DND-41 (cell line): ENCODE measurements around the gene ABHD3.

ENCODE experiments used
- ATAC-seq: fragments of 200-7000 bp; cut with Tn5 transposase; 3 replicates; pipeline ENCODE4 v1.9.1; 2021; ENCODE audit warnings: low read depth; ENCODE audit not compliant: insufficient read depth
- DNase-seq: peaks from one replicate; pipeline ENCODE4 v3.0.0-alpha.2; 2020
- H2AFZ ChIP-seq: 2 replicates; pipeline ENCODE4 v1.6.0; 2012; ENCODE audit warnings: low read depth, low read length
- H3K27ac ChIP-seq: 2 replicates; pipeline ENCODE4 v1.5.1; 2012; ENCODE audit warnings: low read length, inconsistent platforms
- H3K27me3 ChIP-seq: fragments of 200-600 bp; sonication (generic); 2 replicates; pipeline ENCODE4 v1.6.0; 2012; ENCODE audit warnings: low read length, mild to moderate bottlenecking, inconsistent platforms; ENCODE audit not compliant: insufficient read depth, poor library complexity
- H3K36me3 ChIP-seq: 2 replicates; pipeline ENCODE4 v1.5.1; 2012; ENCODE audit warnings: low read length, inconsistent platforms; ENCODE audit not compliant: insufficient read depth
- H3K4me1 ChIP-seq: 2 replicates; pipeline ENCODE4 v1.5.1; 2012; ENCODE audit warnings: mild to moderate bottlenecking, low read length; ENCODE audit not compliant: insufficient read depth
- H3K4me2 ChIP-seq: 2 replicates; pipeline ENCODE4 v1.6.0; 2012; ENCODE audit warnings: mild to moderate bottlenecking, moderate library complexity, low read length, inconsistent platforms; ENCODE audit not compliant: insufficient read depth
- H3K4me3 ChIP-seq, 2 experiments: fragments of 200-600 bp in 1 of 2; shearing (Covaris generic) in 1 of 2; 2 replicates each; pipeline ENCODE4 v1.5.1; 2012 to 2016; ENCODE audit warnings: inconsistent platforms in 2 of 2, low read length in 2 of 2, mild to moderate bottlenecking in 2 of 2, low read depth in 1 of 2, moderate library complexity in 1 of 2
- H3K79me2 ChIP-seq: 2 replicates; pipeline ENCODE4 v1.6.0; 2012; ENCODE audit warnings: low read length, inconsistent platforms; ENCODE audit not compliant: insufficient read depth
- H3K9ac ChIP-seq: 2 replicates; pipeline ENCODE4 v1.6.0; 2012; ENCODE audit warnings: low read depth, mild to moderate bottlenecking, inconsistent platforms, low read length, moderate library complexity
- H3K9me3 ChIP-seq: 2 replicates; pipeline ENCODE4 v1.5.1; 2012; ENCODE audit warnings: low read length, moderate library complexity, mild to moderate bottlenecking, inconsistent platforms; ENCODE audit not compliant: insufficient read depth, severe bottlenecking
- H4K20me1 ChIP-seq: 2 replicates; pipeline ENCODE4 v1.6.0; 2012; ENCODE audit warnings: low read length; ENCODE audit not compliant: insufficient read depth
- CTCF ChIP-seq: IDR thresholded peaks from 2 replicates; pipeline ENCODE4 v1.5.1; 2012; ENCODE audit warnings: borderline replicate concordance, low read length, moderate library complexity, mild to moderate bottlenecking; ENCODE audit not compliant: poor library complexity, severe bottlenecking; ENCODE audit errors: extremely low read depth
- EZH2 ChIP-seq: IDR thresholded peaks from 3 replicates; pipeline ENCODE4 v1.6.1; 2012; ENCODE audit warnings: borderline replicate concordance, low read depth, mild to moderate bottlenecking, moderate library complexity, low read length, inconsistent platforms; ENCODE audit not compliant: severe bottlenecking

Gene ABHD3

GRCh38 chr18:21741562-21742314 is 37.2 kb upstream of the ABHD3 start:
- H3K27ac ChIP-seq, result peak overlapping the region; percentile 72
- peak overlapping the region; percentile 99 for H3K9ac ChIP-seq
- no peaks in the 10 kb centered on the region for H3K9me3 ChIP-seq
- H3K4me1 ChIP-seq, result peaks cover 41% of the 10 kb centered on the region
- H3K36me3 ChIP-seq, result peaks cover 3% of the 10 kb centered on the region; the same call in 1 of the 2 replicates
- H2AFZ ChIP-seq, result peak overlapping the region; percentile 98
- H3K27me3 ChIP-seq, result no peaks in the 10 kb centered on the region
- H4K20me1 ChIP-seq, result peaks cover 31% of the 10 kb centered on the region
- peak; percentile 3; the same call in 1 of the 3 replicates for ATAC-seq
- peak overlapping the region; percentile 99 for H3K4me2 ChIP-seq
- H3K79me2 ChIP-seq, result peaks cover 58% of the 10 kb centered on the region
- peak overlapping the region; percentile 96 to 99; a peak in 3 of 4 replicates for H3K4me3 ChIP-seq
- no peak for TF ChIP-seq CTCF
- no peak for TF ChIP-seq EZH2
- peak; percentile 38 for DNase-seq

GRCh38 chr18:21741312-21741561 is 36.7 kb upstream of the ABHD3 start:
- peak overlapping the region; percentile 99 for H3K27ac ChIP-seq
- H3K9ac ChIP-seq, result peak overlapping the region; percentile 99
- no peaks in the 10 kb centered on the region for H3K9me3 ChIP-seq
- peaks cover 3% of the 10 kb centered on the region; the same call in 1 of the 2 replicates for H3K36me3 ChIP-seq
- no peaks in the 10 kb centered on the region for H3K27me3 ChIP-seq
- H3K4me3 ChIP-seq, result peak overlapping the region; percentile 96 to 99
- H3K4me1 ChIP-seq, result peaks cover 39% of the 10 kb centered on the region
- H2AFZ ChIP-seq, result peak overlapping the region; percentile 98
- DNase-seq (no peak), ATAC-seq (peak; percentile 59; the same call in 2 of the 3 replicates)
- TF ChIP-seq EZH2, result no peak
- no peak for TF ChIP-seq CTCF
- peak overlapping the region; percentile 99 for H3K4me2 ChIP-seq
- H3K79me2 ChIP-seq, result peaks cover 53% of the 10 kb centered on the region
- peaks cover 28% of the 10 kb centered on the region for H4K20me1 ChIP-seq

- peaks cover 39% of the 10 kb centered on the region for H3K4me1 ChIP-seq
- peak; percentile 98 for DNase-seq
- peak within 1 kb of the TSS; percentile 99 for H3K9ac ChIP-seq
- peak within 1 kb of the TSS; percentile 99 for H3K4me2 ChIP-seq
- peak; percentile 95 for ATAC-seq
- H3K79me2 ChIP-seq, result peaks cover 47% of the 10 kb centered on the region
- peak within 1 kb of the TSS; percentile 98 for H2AFZ ChIP-seq
- H3K9me3 ChIP-seq, result no peaks in the 10 kb centered on the region
- H3K27ac ChIP-seq, result peak within 1 kb of the TSS; percentile 99
- TF ChIP-seq CTCF (no peak), EZH2 (no peak)
- peaks cover 3% of the 10 kb centered on the region; the same call in 1 of the 2 replicates for H3K36me3 ChIP-seq
- no peaks in the 10 kb centered on the region for H3K27me3 ChIP-seq
- H4K20me1 ChIP-seq, result peaks cover 25% of the 10 kb centered on the region
- H3K4me3 ChIP-seq, result peak within 1 kb of the TSS; percentile 96 to 99
Observed at GRCh38 chr18:21740538-21741311, 36.2 kb upstream of the ABHD3 start, which contains the start of gene MIB1. Gene MIB1, plus strand, starts transcription at chr18:21740792. Its CDS starts 792 bp downstream, at chr18:21741584.
